NK-92 treated with Interleukin-12 subunit alpha and Interleukin-12 subunit beta, amount 100 ng/mL, for 24 hours (cell line): Measurements from ENCODE around the gene TENM4.
"Not testable (repeated sequence)": the region's sequence is repeated elsewhere in the genome, so short reads cannot be mapped to it uniquely, and the experiment has no call there.

Source experiments
- DNase-seq: peaks from one replicate; lab custom pipeline; 2025; lab: John Stamatoyannopoulos, UW

The TENM4 gene

DNA sequence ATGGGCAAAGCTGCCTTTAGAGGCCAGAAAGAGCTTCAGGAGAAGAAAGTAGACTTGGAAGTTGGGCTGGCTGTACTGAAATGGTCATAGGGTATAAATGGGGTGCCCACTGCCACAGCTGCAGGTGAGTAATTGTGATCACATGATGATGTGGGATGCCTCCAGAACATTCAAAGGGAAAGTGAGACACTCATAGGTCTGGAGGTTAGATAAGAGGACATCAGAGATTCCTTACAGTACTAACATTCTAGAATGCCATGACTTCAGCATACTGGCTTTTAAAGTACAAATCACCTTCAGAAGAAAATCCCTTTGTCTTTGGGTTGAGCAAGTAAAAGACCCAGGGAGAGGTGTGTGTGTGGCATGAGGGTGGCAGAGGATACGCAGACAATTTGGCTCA is 419.2 kb downstream of the TENM4 start:
- no peak for DNase-seq

DNA sequence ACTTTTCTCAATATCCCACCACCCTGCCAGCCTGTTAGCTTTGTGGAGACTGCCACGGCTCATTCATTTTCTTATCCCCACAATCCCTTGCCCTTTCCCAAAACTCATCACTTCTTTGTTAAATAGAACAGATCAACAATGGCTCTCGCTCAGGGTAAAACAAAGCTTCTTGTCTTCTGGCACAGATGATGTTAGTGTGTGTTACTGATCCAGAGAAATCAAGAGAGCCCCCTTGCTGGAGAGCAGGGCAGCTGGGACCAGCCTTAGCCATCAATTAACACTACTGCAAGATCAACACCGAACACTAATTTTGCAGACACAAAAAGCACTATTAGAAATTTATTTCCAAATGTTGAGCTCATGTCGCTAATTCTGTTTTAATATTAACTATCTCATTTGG is 420.9 kb downstream of the TENM4 start:
- no peak for DNase-seq

DNA sequence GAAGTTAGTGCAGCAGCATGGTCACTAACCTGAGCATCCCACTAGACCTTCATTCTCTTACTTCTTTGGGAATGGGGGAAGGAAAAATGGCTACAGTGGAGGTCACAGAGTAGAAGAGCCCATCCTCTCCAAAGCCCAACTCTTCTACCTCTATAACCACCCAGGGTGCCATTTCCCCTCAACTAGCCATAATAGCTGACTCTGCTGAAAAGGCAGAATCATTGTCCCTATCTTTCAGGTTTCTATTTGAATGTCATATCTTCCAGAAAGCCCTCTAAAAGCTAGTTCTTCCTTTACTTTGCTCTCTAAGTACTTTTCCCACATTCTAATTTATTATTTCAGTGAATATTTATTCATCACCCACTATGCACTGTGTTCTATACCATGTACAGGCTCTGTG is 421.6 kb downstream of the TENM4 start:
- no peak for DNase-seq

DNA sequence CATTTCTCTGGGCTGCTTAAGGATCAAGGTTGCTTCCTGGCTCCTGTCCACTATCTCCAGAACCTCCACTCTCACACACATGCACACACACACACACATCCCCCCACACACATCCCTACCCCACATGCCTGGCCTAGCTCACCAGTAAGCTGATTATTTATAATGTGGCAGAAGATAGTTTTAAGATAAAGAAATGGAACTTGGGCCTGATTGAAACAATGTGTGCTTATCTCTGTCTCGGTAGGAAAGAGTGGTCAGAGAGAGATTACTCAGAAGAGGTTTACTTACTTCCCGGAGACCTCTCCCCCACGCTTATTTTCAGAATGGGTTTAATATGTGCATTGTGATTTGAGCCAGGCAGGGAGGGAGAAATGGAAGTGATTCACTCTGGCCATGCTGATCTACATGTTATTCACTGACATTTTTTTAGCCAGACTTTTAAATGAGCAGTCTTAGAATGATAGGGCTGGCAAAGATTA is 422.4 kb downstream of the TENM4 start:
- no peak for DNase-seq

DNA sequence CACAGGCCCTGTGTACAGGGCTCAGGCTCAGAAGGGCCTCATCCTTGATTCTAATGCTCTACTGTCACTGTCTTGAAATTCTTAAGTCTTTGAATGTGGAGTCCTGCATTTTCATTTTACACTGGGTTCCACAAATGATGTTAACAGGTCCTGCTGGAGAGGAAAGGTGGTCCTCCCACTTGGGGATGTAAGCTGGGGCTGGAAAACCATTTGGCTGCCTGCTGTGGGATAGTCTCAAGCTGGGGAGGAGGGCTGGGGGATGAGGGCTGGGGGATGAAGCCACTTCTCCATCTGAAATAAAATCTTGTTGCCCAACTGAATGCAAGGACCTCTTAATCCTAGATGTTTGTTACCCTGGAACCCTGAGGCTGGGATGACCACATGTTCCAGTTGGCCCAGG is 423.0 kb downstream of the TENM4 start:
- no peak for DNase-seq

DNA sequence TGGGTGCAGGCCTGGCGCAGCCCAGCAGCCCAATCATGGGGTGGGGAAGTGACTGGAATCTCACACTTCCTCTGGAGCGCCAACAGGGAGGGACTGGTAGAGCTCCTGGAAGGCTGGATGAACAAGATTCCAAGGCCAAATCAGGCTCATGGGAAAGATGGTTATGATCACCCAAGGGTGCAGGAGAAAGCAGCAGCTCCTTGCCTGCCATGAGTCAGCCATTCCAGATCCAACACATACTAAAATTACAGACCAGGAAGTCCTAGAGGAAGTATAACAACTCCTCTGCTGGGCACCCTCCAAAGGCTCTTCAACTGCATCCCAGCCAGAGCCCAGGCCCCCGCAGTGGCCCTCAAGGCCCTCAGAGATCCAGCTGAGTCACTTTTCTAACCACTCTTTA is 427.3 kb downstream of the TENM4 start:
- DNase-seq, result no peak

DNA sequence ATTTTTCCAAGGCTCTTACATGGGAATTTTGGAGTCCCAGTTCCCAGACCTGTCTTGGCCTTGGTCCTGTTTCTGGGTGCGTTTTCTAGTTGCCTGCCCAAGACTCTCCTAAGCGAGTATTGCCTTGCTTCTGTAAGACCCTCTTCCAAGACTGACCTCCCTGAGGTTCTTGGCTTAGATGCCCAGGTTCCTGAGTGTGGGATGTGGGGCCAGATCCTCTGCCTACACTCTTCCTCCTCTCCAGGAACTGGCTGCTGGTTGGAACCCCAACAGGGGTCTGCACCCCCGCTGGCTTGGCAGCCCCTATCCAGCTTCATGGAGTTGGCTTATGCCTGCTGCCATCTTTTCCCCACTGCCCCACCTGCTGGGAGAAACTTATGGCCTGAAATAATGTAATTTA is 429.5 kb downstream of the TENM4 start:
- DNase-seq, result no peak

DNA sequence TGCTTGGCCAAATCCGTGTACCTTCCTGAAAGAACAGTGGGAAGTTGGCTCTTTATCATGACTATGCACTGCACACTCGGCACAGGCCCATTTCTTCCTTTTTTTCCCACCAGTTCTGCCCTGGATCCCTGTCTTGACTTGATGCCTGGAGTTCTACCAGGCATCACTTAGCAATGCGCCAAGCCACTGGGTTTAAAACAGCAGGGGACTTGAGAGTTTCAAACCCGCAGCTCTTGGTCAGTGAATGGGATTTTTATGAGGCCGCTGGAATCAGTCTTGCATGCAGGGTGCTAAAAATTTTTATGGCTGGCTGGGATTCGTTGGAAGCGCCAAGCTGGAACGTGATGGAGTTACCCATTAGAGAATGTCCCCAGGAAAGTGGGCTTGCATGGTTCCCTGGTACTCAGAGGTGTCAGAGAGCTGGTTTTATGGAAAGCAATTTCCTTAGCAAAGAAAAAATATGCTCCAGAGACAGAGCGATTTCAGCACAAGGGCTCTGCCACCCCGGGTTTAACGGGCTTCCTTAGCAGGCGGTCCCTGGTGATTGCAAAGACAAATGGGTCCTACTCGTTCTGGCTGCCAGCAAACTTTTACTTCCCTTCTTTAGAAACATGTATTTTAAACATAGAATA is 432.9 kb downstream of the TENM4 start:
- no peak for DNase-seq

DNA sequence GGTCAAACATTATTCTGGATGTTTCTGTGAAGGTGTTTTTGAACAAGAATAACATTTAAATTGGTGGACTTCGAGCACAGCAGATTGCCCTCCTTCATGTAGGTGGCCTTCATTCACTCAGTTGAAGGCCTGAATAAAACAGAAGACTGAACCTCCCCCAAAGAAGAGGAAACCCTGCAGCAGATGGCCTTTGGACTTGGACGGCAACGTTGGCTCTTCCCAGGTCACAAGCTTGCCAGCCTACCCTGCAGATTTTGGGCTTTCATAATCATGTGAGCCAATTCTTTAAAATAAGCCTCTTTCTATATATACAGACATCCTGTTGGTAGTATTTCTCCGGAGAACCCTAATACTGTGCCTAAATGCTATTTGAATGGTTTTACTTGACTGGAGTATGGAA is 434.0 kb downstream of the TENM4 start:
- DNase-seq, result no peak

DNA sequence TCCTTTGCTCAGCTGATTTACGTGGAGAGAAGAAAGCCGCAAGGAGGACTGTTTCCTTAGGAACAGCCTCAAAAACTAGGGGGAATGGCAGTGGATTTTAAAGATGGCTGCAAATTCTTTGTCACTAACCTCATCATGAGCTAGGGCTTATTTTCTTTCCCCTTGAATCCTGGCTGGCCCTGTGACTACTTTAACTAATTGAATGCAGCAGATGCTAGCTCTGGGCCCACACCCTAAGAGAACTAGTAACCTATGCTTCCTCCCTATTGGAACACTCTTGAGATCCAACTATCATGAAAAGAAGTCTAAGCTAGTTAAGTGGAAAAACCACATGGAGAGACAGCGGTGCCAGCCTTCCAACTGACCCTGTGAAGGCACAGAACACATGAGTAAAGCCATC is 444.8 kb downstream of the TENM4 start:
- no peak for DNase-seq

DNA sequence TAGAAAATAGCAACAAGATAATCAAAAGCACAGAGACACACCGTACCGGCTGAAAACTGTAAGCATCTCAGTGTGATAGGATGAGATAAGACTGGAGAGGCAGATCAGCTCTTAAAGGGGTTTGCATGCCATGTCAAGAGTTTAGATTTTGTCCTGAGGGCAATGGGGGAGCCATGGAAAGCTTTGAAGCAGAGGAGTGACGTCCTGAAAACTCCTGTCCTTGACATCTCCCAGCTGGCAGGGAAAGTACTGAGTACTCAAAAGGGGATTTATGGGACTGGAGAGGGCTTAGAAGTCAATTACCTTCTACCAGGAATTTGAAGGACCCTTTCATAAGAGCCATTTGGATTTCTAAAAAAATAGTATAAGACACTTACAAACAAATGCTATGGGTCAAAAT is 445.7 kb downstream of the TENM4 start:
- DNase-seq, result no peak

DNA sequence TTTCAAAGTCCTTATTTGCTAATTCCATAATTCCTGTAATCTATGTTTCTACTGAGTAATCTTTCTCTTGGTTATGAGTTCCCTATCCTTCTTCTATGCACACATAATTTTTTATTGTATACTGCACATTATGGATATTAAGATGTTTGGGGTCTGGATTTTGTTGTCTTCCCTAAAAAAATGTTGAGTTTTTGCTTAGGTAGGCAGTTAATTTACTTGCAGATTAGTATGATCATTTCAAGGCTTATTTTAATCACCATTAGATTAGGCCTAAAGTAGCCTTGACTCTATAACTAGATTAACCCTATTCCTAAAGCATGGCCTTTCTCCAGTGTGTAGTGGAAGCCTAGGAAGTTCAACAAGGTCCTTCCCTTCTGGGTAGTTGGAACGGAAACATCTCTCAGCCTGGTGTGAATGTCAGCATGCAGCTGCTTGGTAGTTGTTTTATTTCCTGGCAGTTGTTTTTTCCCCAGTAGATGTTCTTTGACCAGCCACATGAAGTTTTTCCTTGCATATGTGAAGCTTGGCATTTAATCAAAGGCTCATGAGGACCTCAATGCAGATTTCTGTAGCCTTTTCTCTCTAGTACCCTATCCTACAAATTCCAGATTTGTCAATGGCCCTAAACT is 446.9 kb downstream of the TENM4 start:
- no peak for DNase-seq

DNA sequence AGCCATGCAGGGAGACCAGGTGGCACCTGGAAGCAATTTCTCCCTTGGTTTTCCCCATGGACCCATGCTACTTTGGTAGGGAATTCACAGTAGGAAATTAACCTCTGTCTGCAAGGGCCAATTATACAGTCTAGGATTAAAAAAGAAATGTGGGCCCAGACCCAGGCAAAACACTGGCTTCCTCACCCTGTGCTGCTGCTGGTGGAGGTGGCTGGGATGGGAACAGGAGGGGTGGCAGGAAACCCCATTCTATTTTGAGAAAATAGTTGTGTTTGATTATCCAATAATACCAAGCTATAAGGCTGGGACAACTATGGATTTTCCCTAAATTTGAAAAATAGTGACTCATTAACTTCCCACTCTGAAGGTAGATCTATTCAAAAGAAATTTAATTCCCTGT is 449.1 kb downstream of the TENM4 start:
- DNase-seq, result no peak

DNA sequence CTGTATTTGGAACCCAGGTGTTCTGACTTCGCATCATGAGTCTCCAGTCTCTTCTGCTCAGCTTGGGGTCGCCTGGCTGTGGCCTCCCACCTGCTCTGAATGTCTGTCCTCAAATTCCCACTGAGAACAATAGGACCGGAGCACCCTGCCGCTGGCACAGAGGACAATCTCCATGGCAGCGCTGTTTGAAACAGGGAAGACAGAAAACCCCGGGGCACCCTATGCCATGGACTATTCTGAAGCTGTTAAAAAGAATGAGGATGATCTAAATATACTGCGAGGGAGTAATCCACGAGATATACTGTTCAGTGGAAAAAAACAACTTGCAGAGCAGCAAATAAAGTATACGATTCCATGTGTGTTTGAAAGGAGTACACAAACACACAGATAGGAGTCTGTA is 450.6 kb downstream of the TENM4 start:
- no peak for DNase-seq

DNA sequence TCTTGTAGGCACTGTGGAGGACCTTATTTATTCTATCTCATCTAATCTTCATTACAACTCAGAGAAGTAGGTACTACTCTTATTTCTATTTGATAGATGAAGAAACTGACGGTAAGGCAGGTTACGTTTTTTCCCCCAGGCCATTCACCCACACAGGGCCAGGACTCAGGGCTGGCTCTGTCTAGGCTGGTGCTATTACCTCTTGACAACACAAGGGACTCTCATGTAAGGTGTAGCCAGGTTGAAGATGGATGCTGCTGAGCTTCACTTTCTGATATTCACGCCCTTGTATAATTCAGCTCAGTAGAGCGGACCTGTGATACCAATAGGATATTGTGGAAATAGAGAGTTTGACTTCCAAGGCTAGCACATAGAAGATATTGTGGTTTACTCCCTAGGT is 453.1 kb downstream of the TENM4 start:
- DNase-seq, result no peak

DNA sequence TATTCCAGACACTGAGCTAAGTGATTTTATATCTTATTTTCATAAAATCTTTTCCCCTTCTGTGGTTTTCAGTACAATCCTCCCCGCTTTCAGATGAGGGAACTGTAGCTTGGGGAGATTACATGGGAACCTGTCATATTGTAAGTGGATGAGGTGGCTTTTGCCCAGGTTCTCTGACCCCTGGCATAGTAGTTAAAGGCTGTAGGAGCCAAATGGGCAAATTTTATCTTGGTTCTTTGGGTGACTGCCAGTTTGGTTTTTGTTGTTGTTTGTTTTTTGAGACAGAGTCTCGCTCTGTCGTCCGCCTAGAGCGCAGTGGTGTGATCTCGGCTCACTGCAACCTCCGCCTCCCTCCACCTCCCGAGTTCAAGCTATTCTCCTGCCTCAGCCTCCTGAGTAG is 454.5 kb downstream of the TENM4 start:
- DNase-seq, result no peak

DNA sequence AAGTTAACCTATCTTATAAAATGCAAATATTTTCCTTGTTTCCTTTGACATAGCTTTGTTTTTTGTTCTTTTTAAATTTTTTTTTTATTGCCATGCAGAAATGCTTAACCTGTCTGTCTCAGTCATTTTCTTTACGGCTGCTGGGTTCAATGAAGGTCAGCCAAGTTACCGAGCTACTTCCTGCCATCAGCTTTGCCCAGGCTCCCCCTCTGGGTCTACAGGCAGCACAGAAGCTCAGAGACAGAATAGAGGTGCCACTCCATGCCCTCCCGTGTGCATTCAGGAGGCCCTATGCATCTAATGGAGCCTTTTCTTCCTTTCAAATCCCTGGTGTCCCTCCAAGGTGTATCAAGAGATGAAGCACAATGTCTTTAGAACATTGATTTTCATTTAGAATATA is 455.2 kb downstream of the TENM4 start:
- DNase-seq, result no peak

DNA sequence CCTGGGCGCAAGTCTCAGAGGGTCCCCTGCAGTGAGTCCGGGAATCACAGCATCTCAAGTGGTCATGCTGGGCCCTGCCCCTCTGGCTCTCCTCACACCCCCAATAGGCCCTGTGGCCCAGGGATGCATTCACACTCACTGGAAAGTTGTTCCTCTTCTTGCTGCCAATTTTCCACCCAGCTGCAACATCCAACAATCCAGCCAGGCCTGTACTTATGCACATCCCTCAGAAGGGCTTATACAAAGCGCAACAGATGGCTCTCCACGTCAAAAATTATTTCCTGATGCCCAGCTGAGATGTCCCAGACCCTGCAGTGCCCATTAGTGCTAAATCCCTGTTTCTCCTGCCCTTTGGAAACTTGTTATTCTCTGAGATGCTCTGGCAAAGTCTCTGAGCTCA is 458.4 kb downstream of the TENM4 start:
- DNase-seq, result no peak

DNA sequence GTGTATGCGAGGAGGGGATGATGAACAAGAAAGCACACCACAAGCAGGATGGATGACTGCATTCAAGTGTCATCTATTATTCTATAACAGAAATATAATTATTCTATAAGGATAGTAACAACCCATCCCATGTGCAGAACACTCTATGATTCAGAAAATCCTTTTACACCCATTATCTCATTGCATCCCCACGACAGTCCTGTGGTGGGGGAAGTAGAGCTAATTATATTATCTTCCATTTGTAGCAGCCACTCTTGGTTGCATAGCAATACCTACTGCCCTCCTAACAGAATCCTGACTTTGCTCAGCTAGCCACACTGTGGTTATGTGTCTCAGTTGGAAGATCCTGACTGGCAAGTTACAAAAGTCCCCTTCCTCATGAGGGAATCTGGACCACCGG is 459.7 kb downstream of the TENM4 start:
- no peak for DNase-seq

DNA sequence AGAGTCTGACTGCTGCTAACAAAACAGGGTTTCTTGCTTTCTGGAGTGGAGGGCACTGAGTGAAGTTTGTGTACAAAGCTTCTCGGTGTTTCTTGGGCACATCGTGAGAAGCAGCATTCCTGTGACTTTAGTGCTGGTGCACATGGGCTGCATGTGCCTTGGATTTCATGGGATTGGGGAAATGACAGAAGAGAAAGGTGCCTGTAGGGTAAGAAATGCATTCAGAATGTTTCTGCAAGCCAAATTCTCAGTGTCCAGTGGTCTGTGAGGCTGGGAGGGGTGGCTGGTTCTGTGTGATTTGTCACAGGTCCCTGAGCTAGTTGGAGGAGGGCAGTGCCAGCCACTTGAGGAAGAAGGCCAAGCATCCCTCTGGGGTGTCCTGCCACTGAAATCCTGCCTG is 462.0 kb downstream of the TENM4 start:
- no peak for DNase-seq

DNA sequence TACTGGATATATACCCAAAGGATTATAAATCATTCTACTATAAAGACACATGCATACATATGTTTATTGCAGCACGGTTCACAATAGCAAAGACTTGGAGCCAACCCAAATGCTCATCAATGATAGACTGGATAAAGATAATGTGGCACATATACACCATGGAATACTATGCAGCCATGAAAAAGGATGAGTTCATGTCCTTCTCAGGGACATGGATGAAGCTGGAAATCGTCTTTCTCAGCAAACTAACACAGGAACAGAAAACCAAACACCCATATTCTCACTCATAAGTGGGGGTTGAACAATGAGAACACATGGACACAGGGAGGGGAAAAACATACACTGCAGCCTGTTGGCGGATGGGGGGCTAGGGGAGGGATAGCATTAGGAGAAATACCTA is 463.0 kb downstream of the TENM4 start:
- not testable (repeated sequence) for DNase-seq

DNA sequence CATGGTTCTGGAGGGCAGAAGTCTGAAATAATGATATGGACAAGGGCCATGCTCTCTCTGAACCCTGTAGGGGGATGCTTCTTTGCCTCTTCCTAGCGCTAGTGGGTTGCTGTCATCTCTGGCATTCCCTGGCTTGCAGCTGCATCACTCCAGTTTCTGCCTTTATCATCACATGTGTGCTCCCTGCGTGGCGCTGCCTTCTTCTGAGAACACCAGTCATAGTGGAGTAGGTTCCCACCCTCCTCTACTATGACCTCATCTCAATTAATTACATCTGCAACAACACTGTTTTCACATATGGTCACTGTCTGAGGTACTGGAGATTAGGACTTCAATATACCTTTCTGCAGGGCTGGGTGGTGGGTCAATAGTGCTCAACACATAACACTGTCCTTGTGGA is 463.8 kb downstream of the TENM4 start:
- DNase-seq, result no peak

DNA sequence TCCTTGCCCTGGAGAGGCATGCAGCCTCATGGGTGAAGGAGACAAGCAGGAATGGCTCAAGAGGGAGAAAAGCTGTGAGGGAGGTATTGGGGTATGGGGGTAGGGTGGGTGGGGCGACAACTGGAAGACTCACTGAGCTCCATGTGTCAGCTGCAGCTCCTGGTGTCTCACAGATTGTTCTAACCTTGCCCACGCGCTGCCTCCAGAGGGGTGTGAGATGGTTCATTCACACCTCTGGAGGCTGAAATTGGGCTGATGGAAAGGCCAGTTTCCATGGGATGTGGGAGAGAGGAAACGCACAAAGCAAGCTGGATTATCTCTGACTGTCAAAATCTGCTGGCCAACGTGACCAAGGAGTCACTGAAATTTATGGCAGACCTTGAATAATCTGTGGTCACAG is 465.7 kb downstream of the TENM4 start:
- no peak for DNase-seq

DNA sequence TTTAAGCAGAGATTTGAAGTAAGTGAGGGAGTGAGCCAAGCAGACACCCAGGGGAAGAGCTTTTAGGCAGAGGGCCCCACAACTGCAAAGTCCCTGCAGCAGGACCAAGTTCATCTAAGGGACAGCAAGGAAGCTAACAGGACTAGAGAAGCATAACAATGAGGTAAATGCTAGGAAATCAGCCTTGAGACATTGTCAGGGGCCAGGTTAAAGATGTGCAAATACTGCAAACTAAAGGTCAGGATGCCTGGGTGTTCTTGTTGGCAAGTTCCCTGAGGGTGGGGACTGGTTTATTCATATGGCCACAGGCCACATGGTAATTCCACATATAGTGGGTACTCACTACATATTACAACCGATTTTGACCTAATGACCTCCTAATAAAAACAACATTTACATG is 467.0 kb downstream of the TENM4 start:
- no peak for DNase-seq
